CD4-positive, alpha-beta T cell treated with Interleukin-6 for 4 hours (primary cell): ENCODE data around the gene C12orf50.
"Not testable (repeated sequence)": the region's sequence is repeated elsewhere in the genome, so short reads cannot be mapped to it uniquely, and the experiment has no call there.

Experiments used
- DNase-seq: peaks from one replicate; pipeline ENCODE4 v3.0.0-alpha.2; 2020; ENCODE audit warnings: mixed read lengths

C12orf50 gene

DNA sequence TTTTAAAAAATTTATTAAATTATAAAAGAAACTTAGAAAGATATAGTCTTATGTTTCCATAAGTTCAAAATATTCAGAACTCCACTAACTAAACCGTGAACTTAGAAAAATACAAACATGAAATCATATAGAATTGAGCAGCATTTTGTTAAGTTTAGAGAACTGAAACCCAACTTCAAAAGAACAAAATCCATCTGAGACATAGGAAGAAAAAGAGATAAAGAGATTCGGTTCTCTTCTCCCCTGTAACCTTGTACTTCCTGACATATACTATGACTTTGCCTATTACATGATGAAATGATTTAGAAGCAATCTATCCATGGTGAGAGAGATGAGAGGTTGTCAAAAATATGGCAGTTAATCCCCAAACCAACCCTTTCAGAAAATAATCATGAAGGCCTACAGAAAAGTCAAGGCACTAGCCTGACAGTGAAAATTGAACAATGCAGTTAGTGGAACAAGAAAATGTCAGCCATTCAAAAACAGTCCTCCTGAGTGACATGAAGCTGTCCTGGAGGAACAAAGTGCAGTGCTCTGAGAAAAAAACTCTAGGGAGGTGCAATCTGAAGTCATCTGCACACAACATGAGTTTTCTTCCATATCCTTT is 44.0 kb downstream of the C12orf50 start:
- no peak for DNase-seq

DNA sequence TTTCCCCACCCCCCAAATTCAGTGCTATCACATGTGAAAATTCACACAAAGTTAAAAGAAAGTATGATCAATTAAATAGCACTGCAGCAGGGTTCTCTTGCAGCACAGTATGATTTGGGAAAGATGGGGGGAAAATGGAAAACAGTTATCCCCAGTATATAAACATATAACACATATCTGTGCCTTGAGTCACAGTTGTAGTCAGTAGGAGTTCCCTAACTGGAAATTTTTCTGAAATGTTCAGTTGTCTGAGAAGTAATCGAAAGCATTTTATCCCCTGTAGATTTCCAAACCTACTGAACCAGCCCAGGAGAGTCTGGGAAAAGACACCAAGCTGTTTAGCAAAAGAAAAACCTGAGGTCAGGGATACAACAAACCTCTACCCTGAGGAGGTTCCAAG is 47.0 kb downstream of the C12orf50 start:
- DNase-seq, result no peak

DNA sequence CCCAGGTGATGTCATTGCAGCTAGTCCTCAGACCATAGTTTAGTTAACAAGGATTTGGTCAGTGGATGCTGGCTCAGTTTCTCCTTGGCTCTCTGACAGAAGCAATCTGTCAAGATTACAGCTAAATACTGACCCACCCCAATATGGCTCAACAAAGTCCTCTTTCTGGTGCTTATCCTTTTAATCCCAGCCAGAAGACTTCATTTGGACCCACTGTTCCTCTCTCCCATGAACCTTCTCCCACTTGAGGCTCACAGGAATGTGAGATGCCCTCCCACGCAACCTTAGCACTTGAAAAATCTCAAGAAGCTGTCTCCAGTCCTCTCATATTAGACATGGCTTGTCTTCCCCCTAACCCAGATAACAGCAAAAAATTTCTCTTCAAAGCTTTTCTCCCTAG is 47.7 kb downstream of the C12orf50 start:
- DNase-seq, result no peak

DNA sequence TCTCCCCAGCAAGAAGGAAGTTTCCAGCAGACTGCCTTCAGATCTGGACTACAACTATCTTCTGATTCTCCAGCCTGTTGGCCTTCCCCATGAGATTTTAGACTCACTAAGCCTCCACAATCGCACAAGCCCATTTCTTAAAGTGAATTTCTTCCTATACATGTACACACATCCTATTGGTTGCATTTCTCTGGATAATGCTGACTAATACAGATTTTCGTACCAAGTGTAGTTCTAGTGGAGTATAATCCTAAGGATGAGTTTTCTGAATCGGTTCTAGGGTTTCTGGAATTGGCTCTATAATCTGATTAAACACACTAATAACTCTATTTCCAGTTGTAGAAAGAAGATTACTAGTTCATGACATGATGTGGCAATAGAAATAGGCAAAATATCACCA is 53.3 kb downstream of the C12orf50 start:
- no peak for DNase-seq

DNA sequence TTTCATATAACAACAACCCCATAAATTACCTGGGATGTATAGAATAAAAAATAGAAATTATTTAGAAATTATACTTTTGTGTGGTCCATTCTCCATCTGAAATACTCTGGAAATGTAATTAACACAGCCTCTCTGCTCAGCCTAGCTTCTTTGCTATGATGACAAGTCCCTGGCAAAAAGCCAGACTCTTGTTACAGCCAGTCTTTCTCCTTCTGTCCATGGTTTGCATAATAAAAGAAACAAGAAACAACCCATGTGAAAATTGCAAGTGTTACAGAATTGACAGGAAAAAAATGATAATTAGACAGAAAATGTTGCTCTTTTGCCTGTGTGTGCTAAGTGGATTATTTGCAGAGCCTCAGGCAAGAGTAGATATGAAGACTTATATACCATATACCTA is 61.3 kb downstream of the C12orf50 start:
- no peak for DNase-seq

DNA sequence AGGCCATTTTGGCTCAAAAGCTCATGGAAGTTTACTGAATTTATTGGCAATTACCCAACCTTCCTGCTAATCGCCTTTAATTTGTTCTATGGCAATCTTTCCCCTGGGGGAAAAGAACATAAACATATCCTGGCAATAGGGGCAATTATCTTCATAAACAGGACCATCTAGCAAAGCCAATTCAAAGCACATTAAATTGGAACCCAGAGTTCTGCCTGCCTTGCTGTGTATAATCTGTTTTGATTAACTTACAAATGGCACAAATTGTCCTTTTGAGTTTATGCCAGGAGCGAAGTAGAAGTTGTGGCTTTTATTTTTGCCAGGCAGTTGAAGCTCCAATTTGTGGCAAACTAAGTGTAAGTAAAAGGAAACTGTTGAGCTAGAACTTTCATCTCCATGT is 68.6 kb downstream of the C12orf50 start:
- DNase-seq, result no peak

DNA sequence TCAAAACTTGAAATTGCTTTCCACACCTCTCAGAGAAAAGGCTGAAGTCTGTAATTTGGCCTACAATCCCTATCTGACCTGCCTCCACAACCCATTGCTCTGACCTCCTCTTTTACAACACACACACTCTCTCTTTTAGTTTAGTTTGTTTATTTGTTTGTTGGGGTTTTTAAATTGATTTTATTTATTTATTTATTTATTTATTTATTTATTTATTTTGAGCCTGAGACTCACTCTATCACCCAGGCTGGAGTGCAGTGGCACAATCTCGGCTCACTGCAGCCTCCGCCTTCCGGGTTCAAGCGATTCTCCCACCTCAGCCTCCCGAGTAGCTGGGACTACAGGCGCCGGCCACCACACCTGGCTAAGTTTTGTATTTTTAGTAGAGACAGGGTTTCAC is 75.2 kb downstream of the C12orf50 start:
- not testable (repeated sequence) for DNase-seq

DNA sequence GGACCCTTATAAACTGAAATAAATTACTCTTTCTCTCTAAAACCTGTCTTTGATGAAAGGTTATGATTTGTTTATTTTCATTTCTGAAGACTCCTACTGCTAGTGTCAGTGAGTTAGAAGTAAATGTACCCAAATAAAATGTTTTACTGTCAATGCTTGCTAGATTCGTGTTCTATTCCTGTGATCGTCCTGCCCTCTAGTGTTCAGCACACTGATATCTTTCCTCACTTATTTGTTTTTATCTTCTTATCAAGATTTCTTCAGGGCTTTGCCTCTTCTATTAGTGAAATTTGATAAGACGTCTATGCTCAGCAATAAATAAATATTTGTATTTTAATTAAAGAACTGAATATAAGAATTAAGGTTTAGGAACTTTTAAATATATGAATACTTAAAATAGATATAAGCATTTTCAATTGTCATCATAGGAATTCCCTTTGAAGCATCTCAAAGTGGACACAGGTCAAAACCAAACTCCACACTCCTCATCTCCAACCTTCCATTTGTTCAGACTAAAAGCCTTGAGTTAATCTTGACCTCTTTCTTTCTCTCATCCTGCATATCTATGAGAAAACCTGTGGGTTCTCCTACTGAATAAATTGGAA is 75.8 kb downstream of the C12orf50 start:
- DNase-seq, result no peak

DNA sequence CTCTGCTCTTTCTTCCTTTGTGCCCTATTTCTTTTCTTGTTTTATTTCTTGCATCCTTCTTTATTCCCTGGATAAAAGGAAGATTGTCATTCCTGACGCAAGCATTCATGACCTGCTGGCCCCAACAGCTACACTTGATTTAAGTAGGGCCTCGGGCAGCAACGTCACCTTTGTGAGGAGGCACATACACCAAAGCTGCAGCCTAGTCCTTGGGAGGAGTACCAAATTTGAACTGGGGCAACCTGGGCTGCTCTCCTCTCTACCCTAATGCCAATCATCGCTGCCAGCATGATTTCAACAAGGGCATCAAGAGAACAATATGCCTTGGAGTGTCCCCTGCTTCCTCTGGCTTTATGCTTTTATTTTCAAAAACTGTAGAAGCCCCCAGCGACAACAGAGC is 76.4 kb downstream of the C12orf50 start:
- no peak for DNase-seq

DNA sequence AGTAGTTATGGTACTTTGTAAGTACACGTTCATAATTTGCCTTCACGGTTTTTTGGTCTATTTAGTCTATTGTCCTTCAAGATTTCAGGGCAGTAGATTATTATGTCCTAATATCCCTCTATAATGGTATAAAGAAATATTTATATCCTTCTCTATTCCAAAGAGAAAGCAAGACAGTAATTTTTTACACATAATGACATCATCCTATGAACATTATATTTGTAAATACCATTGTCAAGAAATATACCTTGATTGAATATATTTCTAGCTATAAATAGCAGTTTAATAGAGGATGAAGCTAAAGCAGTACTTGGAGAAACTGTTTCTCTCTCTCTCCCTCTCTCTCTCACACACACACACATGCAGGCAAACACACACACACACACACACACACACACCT is 77.0 kb downstream of the C12orf50 start:
- DNase-seq, result no peak

DNA sequence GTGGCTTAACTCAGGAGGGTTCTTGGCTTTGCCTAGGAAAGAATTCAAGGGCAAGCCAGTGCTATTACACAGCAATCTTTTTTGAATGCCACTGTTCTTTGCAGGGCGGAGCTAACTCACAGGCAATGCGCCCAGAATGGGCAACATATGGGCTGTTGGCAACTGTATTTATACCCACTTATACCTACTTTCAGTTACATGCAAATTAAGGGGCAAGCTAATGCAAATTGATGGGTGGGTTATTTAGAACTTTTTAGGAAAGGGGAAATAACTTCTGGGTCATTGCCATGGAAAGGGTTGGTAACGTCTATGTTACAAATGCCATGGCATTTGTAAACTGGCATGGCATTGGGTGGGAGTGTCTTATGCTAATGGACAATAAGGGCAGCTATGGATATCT is 85.4 kb downstream of the C12orf50 start:
- no peak for DNase-seq

DNA sequence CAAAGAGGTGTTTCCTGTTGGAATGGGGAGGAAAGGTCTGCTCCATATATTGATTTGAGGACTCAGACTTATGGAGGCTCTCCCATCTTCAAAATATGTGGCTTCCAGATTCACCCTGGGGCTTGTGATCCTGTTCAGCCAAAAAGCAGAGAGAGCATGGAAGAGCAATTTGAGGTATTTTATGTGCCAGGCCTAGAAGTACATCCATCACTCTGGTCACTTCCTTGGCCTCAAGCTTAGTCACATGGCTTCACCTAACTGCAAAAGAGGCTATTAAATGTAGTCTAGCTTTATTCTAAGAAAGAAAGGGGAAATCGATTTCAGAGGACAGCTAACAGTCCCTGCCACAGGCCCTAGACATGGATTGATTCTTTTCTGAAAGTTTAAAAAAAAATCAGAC is 86.2 kb downstream of the C12orf50 start:
- no peak for DNase-seq

DNA sequence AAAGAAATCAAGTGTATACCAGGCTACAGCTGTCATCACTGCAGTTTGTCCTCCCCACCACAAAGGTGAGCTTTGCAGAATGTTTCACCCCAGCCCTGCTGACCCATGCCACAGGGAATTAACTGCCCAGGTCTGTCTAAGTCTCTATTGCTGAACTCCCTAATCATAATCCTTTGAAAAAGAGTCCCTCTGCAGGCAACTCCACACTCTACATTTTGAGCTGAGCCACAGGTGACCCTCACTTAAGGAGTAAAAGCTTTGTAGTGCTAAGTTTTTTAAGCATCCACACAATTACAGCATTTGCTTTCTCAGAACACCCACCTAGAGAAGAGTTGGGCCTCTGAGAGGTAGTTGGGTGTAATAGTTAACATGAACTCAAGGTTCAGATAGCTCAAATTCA is 90.0 kb downstream of the C12orf50 start:
- no peak for DNase-seq

DNA sequence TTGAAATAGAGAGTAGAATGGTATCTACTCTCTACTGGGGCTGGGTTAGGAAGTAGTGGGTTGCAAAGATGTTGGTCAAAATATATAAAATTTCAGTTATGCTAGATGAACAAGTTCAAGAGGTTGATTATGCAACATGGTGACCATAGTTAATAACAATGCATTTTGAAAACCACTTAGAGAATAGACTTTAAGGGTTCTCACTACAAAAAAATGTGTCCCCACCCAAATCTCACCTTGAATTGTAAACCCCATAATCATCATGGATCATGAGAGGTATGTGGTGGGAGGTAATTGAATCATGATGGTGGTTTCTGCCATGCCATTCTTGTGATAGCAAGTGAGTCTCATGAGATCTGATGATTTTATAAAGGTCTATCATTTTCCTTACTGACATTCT is 94.0 kb downstream of the C12orf50 start:
- DNase-seq, result no peak

DNA sequence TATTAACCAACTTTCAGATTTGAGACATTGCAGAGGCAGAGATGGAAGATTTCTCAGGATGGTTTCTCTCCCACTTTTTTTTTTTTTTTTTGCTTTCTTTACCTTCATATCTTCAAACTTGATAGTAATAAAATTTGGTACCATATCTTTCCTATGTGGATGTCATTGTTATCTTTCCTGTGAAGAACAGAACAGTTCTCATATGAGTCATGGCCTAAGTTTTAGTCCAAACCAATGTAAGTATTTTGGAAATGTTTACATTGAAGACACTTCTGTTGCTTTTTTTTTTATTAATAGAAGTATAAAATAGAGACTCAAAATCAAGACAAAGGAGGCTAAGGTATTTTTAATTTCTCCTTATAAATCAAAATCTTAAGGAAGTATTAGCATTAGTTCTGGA is 95.2 kb downstream of the C12orf50 start:
- no peak for DNase-seq

DNA sequence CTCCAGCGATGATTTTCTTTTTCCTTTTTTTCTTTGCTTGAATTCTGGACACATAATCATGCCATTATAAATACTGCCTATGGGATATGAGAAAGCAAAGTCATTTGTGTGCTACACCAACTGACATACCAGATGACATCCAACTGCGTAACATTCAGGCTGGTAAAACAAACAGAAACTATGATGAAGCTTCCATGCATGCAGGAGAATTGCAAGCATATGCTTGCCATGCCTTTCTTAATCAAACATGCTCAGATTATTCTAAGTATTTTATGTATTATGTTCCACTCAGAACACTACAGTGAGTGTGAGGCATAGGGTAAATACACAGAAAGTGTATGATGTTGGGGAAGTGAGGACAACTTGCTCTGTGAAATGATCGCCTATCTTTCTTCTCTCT is 97.4 kb downstream of the C12orf50 start:
- DNase-seq, result no peak

DNA sequence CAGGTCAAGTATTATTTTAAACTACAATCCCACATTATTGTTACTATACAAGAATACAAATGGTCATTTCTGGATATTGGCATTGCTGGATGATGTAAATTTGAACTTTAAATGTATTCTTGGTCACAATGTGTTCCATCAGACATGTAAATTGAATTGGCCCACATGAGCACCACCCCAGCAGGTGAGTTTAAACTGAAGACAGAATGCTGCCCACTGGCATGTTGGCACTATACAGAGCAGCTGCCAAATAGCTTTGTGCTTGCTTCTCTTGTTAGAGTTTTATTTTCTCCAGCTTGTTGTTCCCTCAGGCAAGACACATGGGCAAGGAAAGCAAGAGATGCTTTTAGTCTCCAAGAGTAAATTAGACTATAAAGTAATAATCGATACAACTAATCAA is 98.6 kb downstream of the C12orf50 start:
- DNase-seq, result no peak
